LHCN-M2 (cell line): ENCODE results near the gene CD33. TPM values are rescaled to one million over a fixed set of nuclear protein-coding genes. Genes with fewer than 3 reads are reported as not detected.

Experiments
- DNase-seq: peaks from one replicate; pipeline ENCODE4 v3.0.0-alpha.2; 2012; ENCODE audit warnings: low read depth
- total RNA-seq: library from RNA; depleted of rRNA; stranded (reverse); fragments of >200 nt; gene quantifications from 2 replicates; pipeline ENCODE4 v1.2.3, GENCODE V29; 2014; rRNA removed

Gene CD33
- total RNA-seq, 1 experiment from 2014 or later, result 0.11 TPM

GRCh38 chr19:51258165-51259160, 33.6 kb downstream of the CD33 start:
- DNase-seq, result no peak

- DNase-seq, result peak; percentile 14
Measured at GRCh38 chr19:51259348-51260245, 34.7 kb downstream of the CD33 start.

- no peak for DNase-seq
Measured at GRCh38 chr19:51263808-51264207, 38.9 kb downstream of the CD33 start.

GRCh38 chr19:51271067-51271466, 46.2 kb downstream of the CD33 start:
- no peak for DNase-seq

- no peak for DNase-seq
Measured at GRCh38 chr19:51272183-51272810, 47.4 kb downstream of the CD33 start.

GRCh38 chr19:51274049-51274770, 49.3 kb downstream of the CD33 start:
- DNase-seq, result no peak

GRCh38 chr19:51277112-51277511, 52.2 kb downstream of the CD33 start:
- no peak for DNase-seq

GRCh38 chr19:51282335-51282734, 57.5 kb downstream of the CD33 start:
- no peak for DNase-seq

- no peak for DNase-seq
Measured at GRCh38 chr19:51285682-51286081, 60.8 kb downstream of the CD33 start.

Other genes starting within 250 kb of the CD33 start
- gene KLK7, start 241.2 kb upstream of the CD33 start, total RNA-seq, result not detected in 2 replicates
- gene KLK8, start 223.5 kb upstream of the CD33 start, total RNA-seq, result not detected in 2 replicates
- not detected in 2 replicates for gene KLK10, start 205.4 kb upstream of the CD33 start, total RNA-seq
- gene KLK11, start 198.5 kb upstream of the CD33 start, total RNA-seq, result not detected in 2 replicates
- not detected in 2 replicates for gene KLK12, start 190.1 kb upstream of the CD33 start, total RNA-seq
- gene KLK13, start 160.0 kb upstream of the CD33 start, total RNA-seq, result not detected in 2 replicates
- not detected in 2 replicates for gene KLK14, start 142.2 kb upstream of the CD33 start, total RNA-seq
- 13.8 and 13.9 TPM in 2 replicates for gene CTU1, start 116.7 kb upstream of the CD33 start, total RNA-seq
- gene SIGLEC9, start 100.2 kb upstream of the CD33 start, total RNA-seq, result not detected in 2 replicates
- gene SIGLEC7, start 82.8 kb upstream of the CD33 start, total RNA-seq, result not detected in 2 replicates
- gene SIGLECL1, start 26.0 kb downstream of the CD33 start, total RNA-seq, result not detected in 2 replicates
- not detected in 2 replicates for gene IGLON5, start 86.6 kb downstream of the CD33 start, total RNA-seq
- 0.77 and 1.2 TPM in 2 replicates for gene VSIG10L, start 117.1 kb downstream of the CD33 start, total RNA-seq
- gene ETFB, start 141.3 kb downstream of the CD33 start, total RNA-seq, result 93.4 and 100 TPM in 2 replicates
- not detected in 2 replicates for gene CLDND2, start 143.9 kb downstream of the CD33 start, total RNA-seq
- gene NKG7, start 147.6 kb downstream of the CD33 start, total RNA-seq, result not detected in 2 replicates
- gene LIM2, start 162.9 kb downstream of the CD33 start, total RNA-seq, result not detected in 2 replicates
- not detected in 2 replicates for gene C19orf84, start 165.5 kb downstream of the CD33 start, total RNA-seq
- not detected in 2 replicates for gene SIGLEC10, start 192.6 kb downstream of the CD33 start, total RNA-seq
- not detected in 2 replicates for gene SIGLEC8, start 233.4 kb downstream of the CD33 start, total RNA-seq